Mesendoderm (in vitro differentiated cells): Measurements from ENCODE around the gene OR1Q1.

Source experiments
- DNase-seq: peaks from one replicate; pipeline ENCODE4 v3.0.0; 2013
- H2AK5ac ChIP-seq: 2 replicates; pipeline ENCODE4 v1.6.1; 2013; ENCODE audit warnings: low read length, inconsistent platforms
- H2BK120ac ChIP-seq: 2 replicates; pipeline ENCODE4 v1.6.1; 2013; ENCODE audit warnings: low read depth, mild to moderate bottlenecking, low read length, moderate library complexity, mixed read lengths
- H2BK15ac ChIP-seq: replicated peaks from 2 replicates; pipeline ENCODE4 v1.6.1; 2013; ENCODE audit warnings: low read depth, mild to moderate bottlenecking, moderate library complexity
- H2BK5ac ChIP-seq: 2 replicates; pipeline ENCODE4 v1.6.1; 2013; ENCODE audit warnings: low read length, inconsistent platforms
- H3K18ac ChIP-seq: 2 replicates; pipeline ENCODE4 v1.6.1; 2013; ENCODE audit warnings: mild to moderate bottlenecking, low read length, mixed read lengths
- H3K23ac ChIP-seq: one replicate; pipeline ENCODE4 v1.6.1; 2013; ENCODE audit warnings: low read length
- H3K27ac ChIP-seq: 2 replicates; pipeline ENCODE4 v1.5.1; 2013; ENCODE audit warnings: low read depth, mild to moderate bottlenecking, inconsistent platforms, low read length, moderate library complexity
- H3K27me3 ChIP-seq: 2 replicates; pipeline ENCODE4 v1.6.1; 2013; ENCODE audit warnings: low read length, control low read depth, mild to moderate bottlenecking, inconsistent platforms; ENCODE audit not compliant: insufficient read depth, poor library complexity
- H3K36me3 ChIP-seq: 2 replicates; pipeline ENCODE4 v1.6.1; 2013; ENCODE audit warnings: low read length, inconsistent platforms; ENCODE audit not compliant: control insufficient read depth, insufficient read depth
- H3K4ac ChIP-seq: one replicate; pipeline ENCODE4 v1.6.1; 2013; ENCODE audit warnings: low read depth, mild to moderate bottlenecking, low read length, moderate library complexity
- H3K4me1 ChIP-seq: 2 replicates; pipeline ENCODE4 v1.6.1; 2013; ENCODE audit warnings: low read depth, low read length, inconsistent platforms; ENCODE audit not compliant: control insufficient read depth
- H3K4me2 ChIP-seq: 2 replicates; pipeline ENCODE4 v1.6.1; 2013; ENCODE audit warnings: low read length
- H3K4me3 ChIP-seq: 2 replicates; pipeline ENCODE4 v1.5.1; 2013; ENCODE audit warnings: mild to moderate bottlenecking, low read length
- H3K56ac ChIP-seq: one replicate; pipeline ENCODE4 v1.6.1; 2013; ENCODE audit warnings: low read length
- H3K79me1 ChIP-seq: 2 replicates; pipeline ENCODE4 v1.6.1; 2013; ENCODE audit warnings: low read length, inconsistent platforms
- H3K79me2 ChIP-seq: 2 replicates; pipeline ENCODE4 v1.6.1; 2013; ENCODE audit warnings: mild to moderate bottlenecking, low read length; ENCODE audit not compliant: control insufficient read depth, insufficient read depth
- H3K9ac ChIP-seq: 2 replicates; pipeline ENCODE4 v1.6.1; 2013; ENCODE audit warnings: low read length, inconsistent platforms
- H4K5ac ChIP-seq: one replicate; pipeline ENCODE4 v1.6.1; 2013; ENCODE audit warnings: low read length
- H4K8ac ChIP-seq: one replicate; pipeline ENCODE4 v1.6.1; 2013; ENCODE audit warnings: low read depth, mild to moderate bottlenecking, control low read depth, low read length, moderate library complexity
- WGBS: extraction: QIAGEN DNeasy Blood & Tissue Kit; methylation state at CpG from one replicate; pipeline ENCODE4 v1.1.7; 2013; ENCODE audit warnings: low lambda C conversion rate, missing lambda C conversion rate; ENCODE audit not compliant: insufficient coverage; ENCODE audit errors: extremely low coverage; 5-methylcytosine and 5-hydroxymethylcytosine counted together

OR1Q1 gene

DNA sequence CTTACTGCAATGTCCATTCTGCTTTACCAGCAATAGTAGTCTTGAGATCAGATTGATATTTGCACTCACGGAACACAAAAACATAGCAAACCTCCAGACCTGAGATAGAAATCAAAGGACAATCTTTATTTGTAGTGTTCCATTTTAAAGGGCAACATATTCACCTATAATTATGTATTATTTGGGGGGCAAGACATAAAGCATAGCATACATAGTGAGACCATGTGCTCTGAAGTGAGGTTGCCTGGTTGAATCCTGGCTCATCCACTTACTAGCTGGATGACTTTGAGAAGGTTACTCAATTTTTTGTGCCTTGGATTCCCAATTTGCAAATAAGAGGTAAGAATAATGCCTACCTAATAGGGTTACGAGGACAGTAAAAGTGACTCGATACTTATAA is 43.0 kb downstream of the OR1Q1 start, which contains the start of gene OR1B1:
Gene OR1B1 (minus strand): TSS at position 101 of the 400 bp plus-strand sequence.
- no peak within 1 kb of the TSS for H3K9ac ChIP-seq
- H3K18ac ChIP-seq: no peak within 1 kb of the TSS
- no peak within 1 kb of the TSS for H2BK5ac ChIP-seq
- no peaks in the 10 kb centered on the region for H3K4me1 ChIP-seq
- H3K79me2 ChIP-seq: no peaks in the 10 kb centered on the region
- no peak within 1 kb of the TSS for H4K8ac ChIP-seq
- WGBS: no CpG with 5 or more reads among the region's 3 CpGs
- H2BK15ac ChIP-seq: no peak within 1 kb of the TSS
- no peaks in the 10 kb centered on the region for H3K79me1 ChIP-seq
- no peak within 1 kb of the TSS for H3K23ac ChIP-seq
- H3K36me3 ChIP-seq: no peaks in the 10 kb centered on the region
- H3K4me3 ChIP-seq: no peak within 1 kb of the TSS
- no peaks in the 10 kb centered on the region for H3K27me3 ChIP-seq
- H3K4me2 ChIP-seq: no peak within 1 kb of the TSS
- H4K5ac ChIP-seq: no peak within 1 kb of the TSS
- H3K27ac ChIP-seq: no peak within 1 kb of the TSS
- H3K56ac ChIP-seq: no peak within 1 kb of the TSS
- H2AK5ac ChIP-seq: no peak within 1 kb of the TSS
- no peak for DNase-seq
- H2BK120ac ChIP-seq: no peak within 1 kb of the TSS
- no peak within 1 kb of the TSS for H3K4ac ChIP-seq

- Histone ChIP-seq H3K79me1 (no peaks in the 10 kb centered on the region), H3K18ac (no peak within 1 kb of the TSS), H3K4me1 (no peaks in the 10 kb centered on the region), H2BK5ac (no peak within 1 kb of the TSS), H3K27me3 (no peaks in the 10 kb centered on the region), H4K5ac (no peak within 1 kb of the TSS), H2AK5ac (no peak within 1 kb of the TSS), H3K4ac (no peak within 1 kb of the TSS), H3K9ac (no peak within 1 kb of the TSS), H4K8ac (no peak within 1 kb of the TSS), H3K36me3 (no peaks in the 10 kb centered on the region), H3K4me3 (no peak within 1 kb of the TSS), H3K23ac (no peak within 1 kb of the TSS), H3K4me2 (no peak within 1 kb of the TSS), H3K27ac (no peak within 1 kb of the TSS), H3K56ac (no peak within 1 kb of the TSS), H3K79me2 (no peaks in the 10 kb centered on the region), H2BK15ac (no peak within 1 kb of the TSS), H2BK120ac (no peak within 1 kb of the TSS)
- DNase-seq: no peak
- no CpG with 5 or more reads among the region's 2 CpGs for WGBS
These were observed 46.9 kb downstream of the OR1Q1 start, which contains the start of gene OR1L1 for GRCh38 chr9:122661416-122661815. TSS of gene OR1L1 (plus strand) at chr9:122661716. CDS start at chr9:122661716, 0 bp downstream.
